Natural killer cell treated with Interleukin-12 subunit alpha and Interleukin-12 subunit beta and Interleukin-15 and Interleukin-18, amount 100 ng/mL, for 72 hours (primary cell): ENCODE data around the gene ALDH3B1. TPM values are rescaled to one million over a fixed set of nuclear protein-coding genes. Genes with fewer than 3 reads are reported as not detected.
A peak's percentile ranks its signal among the peaks of the same experiment; 100 is the strongest.

Experiments used
- ATAC-seq, 2 donors: fragments of 150-1000 bp; cut with Tn5 transposase in 1 of 2; sonication (Bioruptor Pico), chemical (Tn5 transposase) in 1 of 2; 2 replicates each; pipeline ENCODE4 v1.10.0; 2021
- DNase-seq: peaks from one replicate; pipeline ENCODE4 v3.0.0; 2022; ENCODE audit warnings: low spot score
- H3K27ac Mint-ChIP-seq, 2 donors: 1 replicate in 1 of 2; 2 replicates in 1 of 2; pipeline ENCODE4 v1.8.0; 2022; ENCODE audit warnings: mixed read lengths in 2 of 2, mild to moderate bottlenecking in 1 of 2, moderate library complexity in 1 of 2
- H3K27me3 Mint-ChIP-seq, 2 donors: 1 replicate in 1 of 2; 2 replicates in 1 of 2; pipeline ENCODE4 v1.8.0; 2022; ENCODE audit warnings: mixed read lengths in 2 of 2
- H3K36me3 Mint-ChIP-seq: one replicate; pipeline ENCODE4 v1.8.0; 2022; ENCODE audit warnings: mixed read lengths
- H3K4me1 Mint-ChIP-seq, 2 donors: 1 replicate in 1 of 2; 2 replicates in 1 of 2; pipeline ENCODE4 v1.8.0; 2022; ENCODE audit warnings: low read depth in 2 of 2, mixed read lengths in 2 of 2, mild to moderate bottlenecking in 1 of 2
- H3K4me3 Mint-ChIP-seq: one replicate; pipeline ENCODE4 v1.8.0; 2022; ENCODE audit warnings: mixed read lengths
- H3K9me3 Mint-ChIP-seq: 2 replicates; pipeline ENCODE4 v1.8.0; 2022; ENCODE audit warnings: mixed read lengths
- total RNA-seq, 2 donors: library from RNA; stranded (reverse); gene quantifications; one replicate each; pipeline ENCODE4 v1.2.3, GENCODE V29; 2022

Gene ALDH3B1
- total RNA-seq, 2 donors from 2014 or later = 0.25 to 0.98 TPM

GRCh38 chr11:68022531-68022930, 12.4 kb downstream of the ALDH3B1 start:
- ATAC-seq (no peak), DNase-seq (no peak)
- H3K4me3 Mint-ChIP-seq = no peak overlapping the region
- H3K27ac Mint-ChIP-seq = no peak overlapping the region
- H3K9me3 Mint-ChIP-seq = no peaks in the 10 kb centered on the region
- H3K36me3 Mint-ChIP-seq = no peaks in the 10 kb centered on the region
- peaks cover 0 to 5% of the 10 kb centered on the region in 2 donors for H3K4me1 Mint-ChIP-seq
- no peaks in the 10 kb centered on the region for H3K27me3 Mint-ChIP-seq

GRCh38 chr11:68024508-68024907, 14.4 kb downstream of the ALDH3B1 start:
- DNase-seq (no peak), ATAC-seq (no peak)
- no peaks in the 10 kb centered on the region for H3K36me3 Mint-ChIP-seq
- H3K27ac Mint-ChIP-seq = no peak overlapping the region
- no peaks in the 10 kb centered on the region for H3K27me3 Mint-ChIP-seq
- H3K9me3 Mint-ChIP-seq = no peaks in the 10 kb centered on the region
- H3K4me1 Mint-ChIP-seq = peaks cover 6 to 8% of the 10 kb centered on the region in 2 donors
- no peak overlapping the region for H3K4me3 Mint-ChIP-seq

- H3K9me3 Mint-ChIP-seq = no peaks in the 10 kb centered on the region
- ATAC-seq (no peak), DNase-seq (no peak)
- H3K36me3 Mint-ChIP-seq = no peaks in the 10 kb centered on the region
- no peaks in the 10 kb centered on the region for H3K27me3 Mint-ChIP-seq
- peaks cover 6 to 10% of the 10 kb centered on the region in 2 donors for H3K4me1 Mint-ChIP-seq
- no peak overlapping the region for H3K4me3 Mint-ChIP-seq
- H3K27ac Mint-ChIP-seq = no peak overlapping the region
These were observed 14.9 kb downstream of the ALDH3B1 start for GRCh38 chr11:68025047-68025446.

GRCh38 chr11:68026391-68027105, 16.4 kb downstream of the ALDH3B1 start:
- Mint-ChIP-seq H3K27ac (peak overlapping the region in 1 of 2 donors; percentile 37), H3K4me1 (peaks cover 8 to 19% of the 10 kb centered on the region in 2 donors), H3K27me3 (no peaks in the 10 kb centered on the region), H3K36me3 (no peaks in the 10 kb centered on the region), H3K9me3 (no peaks in the 10 kb centered on the region), H3K4me3 (no peak overlapping the region)
- DNase-seq (no peak), ATAC-seq (no peak)

GRCh38 chr11:68027667-68028066, 17.5 kb downstream of the ALDH3B1 start:
- peaks cover 12 to 23% of the 10 kb centered on the region in 2 donors for H3K4me1 Mint-ChIP-seq
- H3K27me3 Mint-ChIP-seq = no peaks in the 10 kb centered on the region
- no peaks in the 10 kb centered on the region for H3K36me3 Mint-ChIP-seq
- no peaks in the 10 kb centered on the region for H3K9me3 Mint-ChIP-seq
- no peak overlapping the region for H3K4me3 Mint-ChIP-seq
- no peak overlapping the region for H3K27ac Mint-ChIP-seq
- ATAC-seq (no peak), DNase-seq (no peak)

GRCh38 chr11:68028802-68029545, 18.8 kb downstream of the ALDH3B1 start:
- no peak for DNase-seq
- Mint-ChIP-seq H3K27ac (peak overlapping the region in 1 of 2 donors; percentile 10), H3K36me3 (no peaks in the 10 kb centered on the region), H3K4me3 (no peak overlapping the region), H3K4me1 (peaks cover 12 to 26% of the 10 kb centered on the region in 2 donors), H3K9me3 (no peaks in the 10 kb centered on the region), H3K27me3 (no peaks in the 10 kb centered on the region)
- ATAC-seq = no peak

GRCh38 chr11:68030318-68031143, 20.4 kb downstream of the ALDH3B1 start, which contains the start of gene NDUFS8:
Gene NDUFS8, plus strand, starts transcription at chr11:68030681. Its CDS starts 1,471 bp downstream, at chr11:68032152.
- Mint-ChIP-seq H3K4me1 (peaks cover 12 to 28% of the 10 kb centered on the region in 2 donors), H3K27me3 (no peaks in the 10 kb centered on the region), H3K9me3 (no peaks in the 10 kb centered on the region), H3K36me3 (no peaks in the 10 kb centered on the region), H3K4me3 (peak within 1 kb of the TSS; percentile 87), H3K27ac (peak within 1 kb of the TSS; percentile 93 to 96)
- peak; percentile 97 for DNase-seq
- ATAC-seq = peak; percentile 97 to 99

GRCh38 chr11:68031144-68031464, 21.0 kb downstream of the ALDH3B1 start:
- H3K27me3 Mint-ChIP-seq = no peaks in the 10 kb centered on the region

GRCh38 chr11:68032003-68032402, 21.9 kb downstream of the ALDH3B1 start:
- Mint-ChIP-seq H3K27ac (peak overlapping the region; percentile 93 to 96), H3K9me3 (no peaks in the 10 kb centered on the region), H3K36me3 (no peaks in the 10 kb centered on the region), H3K27me3 (no peaks in the 10 kb centered on the region), H3K4me3 (peak overlapping the region; percentile 87), H3K4me1 (peaks cover 19 to 33% of the 10 kb centered on the region in 2 donors)
- DNase-seq = no peak
- ATAC-seq = no peak

More at GRCh38 chr11:68031144-68031464, 21.0 kb downstream of the ALDH3B1 start:
- H3K9me3 Mint-ChIP-seq = no peaks in the 10 kb centered on the region
- ATAC-seq (no peak), DNase-seq (no peak)
- peak overlapping the region; percentile 87 for H3K4me3 Mint-ChIP-seq
- no peaks in the 10 kb centered on the region for H3K36me3 Mint-ChIP-seq
- H3K4me1 Mint-ChIP-seq = peaks cover 12 to 28% of the 10 kb centered on the region in 2 donors
- peak overlapping the region; percentile 93 to 96 for H3K27ac Mint-ChIP-seq

GRCh38 chr11:68032997-68033707, 23.0 kb downstream of the ALDH3B1 start:
- no peak for DNase-seq
- Mint-ChIP-seq H3K4me3 (no peak overlapping the region), H3K36me3 (no peaks in the 10 kb centered on the region), H3K27ac (peak overlapping the region in 1 of 2 donors; percentile 41), H3K9me3 (no peaks in the 10 kb centered on the region), H3K4me1 (peaks cover 25 to 39% of the 10 kb centered on the region in 2 donors), H3K27me3 (no peaks in the 10 kb centered on the region)
- ATAC-seq = no peak

- DNase-seq (no peak), ATAC-seq (no peak)
- Mint-ChIP-seq H3K4me1 (peaks cover 24 to 39% of the 10 kb centered on the region in 2 donors), H3K27me3 (no peaks in the 10 kb centered on the region), H3K27ac (peak overlapping the region in 1 of 2 donors; percentile 41), H3K9me3 (no peaks in the 10 kb centered on the region), H3K4me3 (no peak overlapping the region), H3K36me3 (no peaks in the 10 kb centered on the region)
These were observed 23.6 kb downstream of the ALDH3B1 start for GRCh38 chr11:68033708-68034045.

- Mint-ChIP-seq H3K4me3 (no peak overlapping the region), H3K27me3 (no peaks in the 10 kb centered on the region), H3K9me3 (no peaks in the 10 kb centered on the region), H3K4me1 (peaks cover 21 to 34% of the 10 kb centered on the region in 2 donors), H3K27ac (peak overlapping the region; percentile 98 to 99), H3K36me3 (no peaks in the 10 kb centered on the region)
- DNase-seq = no peak
- no peak for ATAC-seq
These were observed 25.2 kb downstream of the ALDH3B1 start for GRCh38 chr11:68035266-68035876.
